NCI-H460 (cell line): Measurements from ENCODE around the gene GARIN5A. TPM values are rescaled to one million over a fixed set of nuclear protein-coding genes. Genes with fewer than 3 reads are reported as not detected.
"Not testable (repeated sequence)": the region's sequence is repeated elsewhere in the genome, so short reads cannot be mapped to it uniquely, and the experiment has no call there.

Experiments
- DNase-seq: peaks from one replicate; pipeline ENCODE4 v3.0.0-alpha.2; 2016; ENCODE audit warnings: low read depth; ENCODE audit errors: extremely low read depth
- total RNA-seq: library from RNA; depleted of rRNA; stranded (reverse); fragments of >200 nt; shearing (Covaris generic); gene quantifications from 2 replicates; pipeline ENCODE4 v1.2.3, GENCODE V29; 2014

The GARIN5A gene
- total RNA-seq, 1 experiment from 2014 or later, result 0.92 TPM

DNA sequence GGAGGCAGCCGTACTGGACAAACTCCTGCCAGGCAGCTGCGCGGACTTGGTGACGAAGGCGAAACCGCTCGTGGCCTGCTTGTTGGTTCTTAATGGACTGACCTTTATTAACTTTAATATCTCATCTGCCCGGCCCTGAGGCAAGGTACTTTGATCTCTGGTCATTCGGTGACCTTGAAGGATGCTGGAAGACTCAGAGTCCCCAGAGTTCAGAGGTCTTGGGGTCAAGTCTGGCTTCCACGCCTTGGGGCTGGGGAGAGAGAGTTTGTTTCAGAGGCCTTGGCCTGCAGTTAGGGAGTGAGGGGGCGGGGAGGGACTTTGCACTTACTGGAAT lies 10.0 kb downstream of the GARIN5A start:
- no peak for DNase-seq

DNA sequence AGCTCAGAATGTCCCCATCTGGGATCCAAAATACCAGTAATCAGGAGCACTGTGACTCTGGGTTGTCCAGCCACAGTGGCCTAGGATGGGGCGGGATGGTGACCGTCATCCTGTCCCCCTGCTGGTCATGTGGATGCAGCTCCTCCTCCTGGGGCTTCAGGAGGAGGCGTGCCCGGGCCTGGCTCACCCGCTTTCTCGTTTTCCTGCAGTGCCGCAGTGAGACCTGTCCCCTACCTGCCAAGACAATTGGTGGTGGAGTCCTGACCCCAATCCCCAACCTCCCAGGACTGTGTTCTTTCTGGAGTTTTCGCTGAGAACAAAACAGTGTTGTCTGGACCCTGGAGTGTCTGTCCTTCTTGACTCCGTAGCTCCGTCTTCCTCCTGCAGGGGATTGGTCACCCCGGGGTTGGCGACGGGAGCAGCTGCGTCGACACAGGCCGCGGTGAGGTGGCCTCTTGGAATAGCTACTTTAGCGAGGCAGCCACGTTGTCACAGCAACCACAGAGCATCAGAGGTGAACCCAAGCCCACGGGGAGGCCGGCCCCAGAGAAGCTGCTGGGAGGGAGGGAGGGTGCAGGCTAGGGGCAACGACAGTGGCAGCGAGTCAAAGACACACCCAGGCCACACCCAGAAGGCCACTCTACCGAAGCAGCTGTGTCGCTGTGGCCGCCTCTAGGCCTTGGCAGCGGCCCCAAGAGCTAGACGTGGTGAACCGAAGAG lies 10.5 kb downstream of the GARIN5A start:
- no peak for DNase-seq

DNA sequence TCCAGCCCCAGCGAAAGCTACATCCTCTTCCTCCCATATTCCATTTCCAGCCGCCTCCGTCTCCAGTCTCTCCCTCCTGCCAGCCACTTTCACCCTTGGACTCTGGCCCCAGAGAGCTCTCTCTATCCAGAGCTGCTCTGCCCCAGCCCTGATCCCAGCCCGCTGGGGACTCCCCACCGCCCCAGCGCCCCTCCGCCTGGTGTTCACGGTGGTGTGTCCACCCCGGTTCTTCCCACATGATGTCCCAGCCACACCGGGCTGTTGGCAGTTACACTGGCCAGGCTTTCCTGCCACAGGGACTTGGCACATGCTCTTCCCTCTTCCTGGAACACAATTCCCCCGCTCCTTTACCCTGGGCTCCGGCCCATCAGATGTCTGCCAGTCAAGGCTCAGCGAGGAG lies 11.6 kb downstream of the GARIN5A start:
- no peak for DNase-seq

DNA sequence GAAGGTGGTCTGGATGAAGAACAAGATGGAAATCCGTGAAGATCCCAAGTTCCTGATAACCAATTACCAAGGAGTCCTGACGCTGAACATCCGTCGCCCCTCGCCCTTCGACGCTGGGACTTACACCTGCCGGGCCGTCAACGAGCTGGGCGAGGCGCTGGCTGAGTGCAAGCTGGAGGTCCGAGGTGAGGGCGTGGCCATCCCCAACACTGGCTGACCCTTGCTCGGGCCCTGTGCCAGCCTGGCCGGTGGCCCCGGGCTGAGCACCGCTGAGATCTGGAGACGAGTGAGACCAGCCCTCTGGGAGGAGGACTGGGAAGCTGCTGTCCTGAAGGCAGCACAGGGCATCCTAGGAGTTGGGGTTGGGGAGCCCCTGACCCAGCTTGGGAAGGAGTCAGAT lies 12.3 kb downstream of the GARIN5A start:
- DNase-seq, result no peak

DNA sequence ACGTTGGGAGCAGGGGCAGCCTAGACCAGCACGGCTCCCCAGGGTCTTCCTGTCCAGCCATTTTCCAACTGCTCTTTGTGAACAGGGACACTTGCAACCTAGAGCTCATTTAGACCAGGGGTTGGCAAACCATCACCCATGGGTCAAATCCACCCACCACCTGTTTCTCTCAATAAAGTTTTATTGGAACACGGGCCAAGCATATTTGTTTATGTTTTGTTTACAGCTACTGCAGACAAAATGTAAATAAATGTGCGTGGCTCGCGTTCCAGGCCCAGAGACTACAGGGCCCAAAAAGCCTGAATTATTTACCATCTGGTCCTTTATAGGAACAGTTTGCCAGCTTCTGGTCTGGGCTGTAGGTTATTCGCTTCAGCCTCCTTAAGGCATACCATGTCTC lies 13.7 kb downstream of the GARIN5A start:
- DNase-seq, result no peak

DNA sequence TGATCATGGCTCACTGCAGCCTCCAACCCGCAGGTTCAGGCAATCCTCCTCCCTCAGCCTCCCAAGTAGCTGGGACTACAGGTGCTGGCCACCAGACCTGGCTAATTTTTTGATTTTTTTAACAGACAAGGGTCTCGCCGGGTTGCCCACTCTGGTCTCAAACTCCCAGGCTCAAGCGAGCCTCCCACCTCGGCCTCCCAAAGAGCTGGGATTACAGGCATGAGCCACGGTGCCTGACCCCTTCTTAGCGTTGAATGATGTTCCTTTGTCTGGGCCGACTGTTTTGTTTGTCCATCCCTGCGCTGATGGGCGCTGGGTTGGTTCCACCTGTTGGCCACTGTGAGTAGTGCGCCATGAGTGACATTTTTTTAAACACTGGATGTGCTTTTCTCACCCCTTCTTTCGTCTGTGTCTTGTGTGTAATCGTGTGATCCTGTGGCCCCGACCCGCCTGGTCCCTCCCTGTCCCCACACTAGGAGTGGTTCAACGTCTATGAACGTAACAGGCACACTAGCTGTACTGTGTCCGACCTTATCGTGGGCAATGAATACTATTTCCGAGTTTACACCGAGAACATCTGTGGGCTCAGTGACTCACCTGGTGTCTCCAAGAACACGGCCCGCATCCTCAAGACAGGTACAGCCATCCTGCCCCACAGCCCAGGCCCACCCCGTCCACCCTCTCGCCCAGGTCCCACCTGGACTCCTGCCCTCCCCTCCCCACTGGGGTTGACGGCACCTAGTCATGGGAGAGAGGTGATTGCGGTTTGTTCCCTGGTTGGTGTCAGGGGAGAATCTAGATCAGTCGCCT lies 15.4 kb downstream of the GARIN5A start:
- DNase-seq, result peak; percentile 54

DNA sequence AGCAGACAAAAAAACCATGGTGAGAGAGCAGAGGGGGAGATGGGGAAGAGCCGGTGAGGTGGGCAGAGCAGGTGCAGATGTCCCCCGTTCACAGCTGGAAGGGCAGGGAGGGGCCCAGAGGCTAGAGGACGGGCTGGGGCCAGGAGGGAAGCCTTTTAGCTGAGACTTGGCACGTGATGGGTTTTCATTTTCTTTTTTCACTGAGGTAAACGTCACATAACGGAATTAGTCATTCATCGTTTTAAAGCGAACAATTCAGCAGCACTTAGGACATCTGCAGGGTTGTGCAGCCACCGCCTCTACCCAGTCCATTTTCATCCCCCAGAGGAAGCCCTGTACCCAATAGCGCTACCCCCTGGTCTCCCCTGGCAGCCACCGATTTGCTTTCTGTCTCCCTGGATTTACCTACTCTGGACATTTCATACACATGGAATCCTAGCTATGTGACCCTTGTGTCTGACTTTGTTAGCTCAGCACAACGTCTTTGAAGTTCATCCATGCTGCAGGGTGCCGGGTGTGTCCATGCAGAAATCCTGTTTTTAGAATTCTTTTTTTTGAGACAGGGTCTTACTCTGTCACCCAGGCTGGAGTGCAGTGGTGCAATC lies 16.4 kb downstream of the GARIN5A start:
- DNase-seq, result no peak

DNA sequence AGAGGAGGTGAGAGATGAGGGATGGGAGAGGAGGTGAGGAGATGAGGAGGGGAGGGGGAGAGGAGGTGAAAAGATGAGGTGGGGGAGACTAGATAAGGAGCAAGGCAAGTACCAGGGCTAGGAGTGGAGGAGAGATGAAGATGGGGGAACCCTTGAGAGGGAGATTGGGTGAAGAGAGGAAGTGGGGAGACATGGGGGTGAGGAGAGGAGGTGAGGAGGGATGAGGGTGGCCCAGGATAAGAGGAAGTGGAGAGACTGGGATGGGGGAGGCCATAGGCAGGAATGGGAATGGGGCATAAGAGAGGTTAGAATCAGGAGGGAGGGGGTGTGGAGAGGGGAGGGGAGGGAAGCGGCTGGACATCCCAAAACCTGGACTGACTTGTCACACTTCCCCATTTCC lies 17.0 kb downstream of the GARIN5A start:
- no peak for DNase-seq

DNA sequence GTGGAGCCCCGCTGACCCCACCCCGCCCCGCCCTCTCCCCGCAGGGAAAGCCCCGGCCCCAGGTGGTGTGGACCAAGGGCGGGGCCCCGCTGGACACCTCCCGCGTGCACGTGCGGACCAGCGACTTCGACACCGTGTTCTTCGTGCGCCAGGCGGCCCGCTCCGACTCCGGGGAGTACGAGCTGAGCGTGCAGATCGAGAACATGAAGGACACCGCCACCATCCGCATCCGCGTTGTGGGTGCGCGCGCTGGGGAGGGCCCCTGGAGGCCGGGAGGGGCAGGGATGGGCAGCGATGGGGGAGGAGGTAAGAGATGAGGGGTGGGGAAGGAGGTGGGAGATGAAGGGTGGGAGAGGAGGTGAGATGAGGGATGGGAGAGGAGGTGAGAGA lies 17.6 kb downstream of the GARIN5A start:
- no peak for DNase-seq

DNA sequence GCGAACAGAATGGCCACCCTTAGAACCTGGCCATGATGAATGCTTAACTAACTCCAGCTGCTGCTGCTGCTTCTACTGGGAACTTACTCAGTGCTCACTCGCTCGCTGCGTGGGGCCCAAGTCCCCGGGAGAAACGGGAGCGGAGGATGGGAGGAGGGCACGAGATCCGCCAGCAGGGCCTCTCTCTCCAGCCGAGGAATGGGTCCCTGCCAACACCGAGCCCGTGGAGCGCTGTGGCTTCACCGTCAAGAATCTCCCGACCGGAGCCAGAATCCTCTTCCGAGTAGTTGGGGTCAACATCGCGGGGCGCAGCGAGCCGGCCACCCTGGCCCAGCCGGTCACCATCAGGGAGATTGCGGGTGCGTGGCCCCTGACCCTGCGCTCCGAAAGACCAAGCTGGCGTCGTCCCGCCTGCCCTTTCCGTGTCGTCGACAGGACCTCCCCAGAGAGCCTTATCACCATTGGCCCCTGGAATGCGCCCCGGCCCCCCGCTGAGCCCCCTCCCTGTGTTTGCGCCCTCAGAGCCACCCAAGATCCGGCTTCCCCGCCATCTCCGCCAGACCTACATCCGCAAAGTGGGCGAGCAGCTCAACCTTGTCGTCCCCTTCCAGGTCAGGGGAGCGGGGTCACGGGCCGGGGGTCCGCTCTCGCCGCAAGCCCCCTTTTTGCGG lies 18.1 kb downstream of the GARIN5A start:
- no peak for DNase-seq

DNA sequence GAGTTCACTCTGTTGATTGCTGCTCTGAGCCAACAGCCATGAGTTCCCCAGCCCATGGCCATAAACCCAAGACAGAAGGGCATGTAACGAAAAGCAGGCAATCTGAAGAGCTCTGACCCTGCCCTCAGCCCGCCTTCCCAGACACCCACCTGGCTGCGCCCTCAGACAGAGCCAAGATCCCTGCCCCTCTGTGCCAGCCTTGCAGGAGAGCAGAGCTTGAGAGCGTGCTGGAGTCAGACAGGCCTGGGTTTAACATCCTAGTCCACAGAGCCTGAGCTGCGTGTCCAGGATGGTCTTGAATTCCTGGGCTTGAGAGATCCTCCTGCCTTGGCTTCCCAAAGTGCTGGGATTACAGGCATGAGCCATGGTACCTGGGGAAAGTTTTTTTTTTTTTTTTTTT lies 19.3 kb downstream of the GARIN5A start:
- DNase-seq, result no peak

DNA sequence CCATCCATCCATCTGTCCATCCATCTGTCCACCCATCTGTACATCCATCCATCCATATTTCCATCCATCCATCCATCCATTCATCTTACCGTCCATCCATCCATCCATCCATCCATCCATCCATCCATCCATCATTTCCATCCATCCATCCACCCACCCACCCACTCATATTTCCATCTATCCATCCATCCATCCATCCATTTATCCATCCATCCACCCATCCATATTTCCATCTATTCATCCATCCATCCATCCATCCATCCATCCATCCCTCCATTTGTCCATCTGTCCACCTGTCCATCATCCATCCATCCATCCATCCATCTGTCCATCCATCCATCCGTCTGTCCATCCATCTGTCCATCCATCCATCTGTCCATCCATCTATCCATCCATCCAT lies 20.7 kb downstream of the GARIN5A start:
- no peak for DNase-seq

DNA sequence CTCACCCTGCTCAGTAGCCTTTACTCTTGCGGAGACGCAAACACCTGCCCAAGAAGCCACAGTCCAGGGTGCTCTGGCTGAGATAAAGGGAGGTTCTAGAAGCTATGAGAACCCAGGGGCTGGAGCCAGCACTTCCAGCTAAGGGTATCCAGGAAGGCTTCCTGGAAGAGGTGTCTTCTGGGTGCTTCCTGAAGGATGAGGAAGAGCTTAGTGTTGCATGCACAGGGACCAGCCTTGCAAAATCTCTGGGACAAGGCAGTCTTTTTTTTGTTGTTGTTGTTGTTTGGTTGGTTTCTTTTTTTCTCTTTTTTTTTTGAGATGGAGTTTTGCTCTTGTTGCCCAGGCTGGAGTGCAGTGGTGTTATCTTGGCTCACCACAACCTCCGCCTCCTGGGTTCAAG lies 23.4 kb downstream of the GARIN5A start:
- DNase-seq, result no peak

DNA sequence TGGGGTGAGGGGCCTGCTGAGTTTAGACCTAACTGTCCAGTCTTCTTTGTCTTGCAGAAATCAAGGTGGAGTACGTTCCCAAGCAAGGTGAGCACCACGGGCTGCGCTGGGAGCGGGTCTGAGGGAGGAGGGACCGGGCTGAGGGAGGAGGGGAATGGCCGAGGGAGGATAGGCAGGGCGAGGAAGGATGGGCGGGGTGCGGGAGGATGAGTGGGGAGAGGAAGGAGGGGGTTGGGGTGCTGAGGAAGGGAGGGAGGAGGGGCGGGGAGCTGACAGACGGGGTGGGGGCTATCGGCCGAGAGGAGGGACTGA lies 25.5 kb downstream of the GARIN5A start:
- no peak for DNase-seq

DNA sequence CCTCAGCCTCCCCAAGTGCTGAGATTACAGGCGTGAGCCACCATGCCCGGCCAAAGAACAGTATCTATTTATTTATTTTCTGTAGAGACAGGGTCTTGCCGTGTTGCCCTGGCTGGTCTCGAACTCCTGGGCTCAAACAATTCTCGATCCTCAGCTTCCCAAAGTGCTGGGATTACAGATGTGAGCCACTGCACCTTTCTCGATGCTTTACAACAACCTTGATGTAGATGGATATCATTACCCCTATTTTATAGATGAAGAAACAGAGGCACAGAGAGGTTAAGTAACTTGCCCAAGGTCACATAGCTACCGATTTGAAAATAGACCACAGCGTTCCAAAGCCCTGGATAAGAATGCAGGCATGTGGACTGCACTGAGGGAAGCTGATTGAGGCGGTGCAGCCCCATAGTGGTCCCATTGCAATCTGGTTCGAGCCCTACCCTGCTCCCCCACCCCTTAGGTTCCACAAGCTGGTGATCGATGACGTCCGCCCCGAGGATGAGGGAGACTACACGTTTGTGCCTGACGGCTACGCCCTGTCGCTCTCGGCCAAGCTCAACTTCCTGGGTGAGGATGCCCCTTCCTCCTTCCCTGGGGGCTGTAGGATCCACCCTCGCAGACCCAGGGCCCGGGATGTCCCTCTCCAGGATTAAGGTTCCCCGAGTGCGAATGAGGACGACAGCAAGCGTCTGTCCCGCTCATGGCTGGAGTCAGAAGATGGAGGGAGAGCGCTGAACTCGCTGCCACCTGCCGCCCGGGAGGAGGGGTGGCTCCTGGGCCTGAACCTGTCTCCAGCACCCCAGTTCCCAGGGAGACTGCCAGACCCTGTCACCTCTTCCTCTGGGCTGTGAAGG lies 26.1 kb downstream of the GARIN5A start:
- DNase-seq, result no peak

DNA sequence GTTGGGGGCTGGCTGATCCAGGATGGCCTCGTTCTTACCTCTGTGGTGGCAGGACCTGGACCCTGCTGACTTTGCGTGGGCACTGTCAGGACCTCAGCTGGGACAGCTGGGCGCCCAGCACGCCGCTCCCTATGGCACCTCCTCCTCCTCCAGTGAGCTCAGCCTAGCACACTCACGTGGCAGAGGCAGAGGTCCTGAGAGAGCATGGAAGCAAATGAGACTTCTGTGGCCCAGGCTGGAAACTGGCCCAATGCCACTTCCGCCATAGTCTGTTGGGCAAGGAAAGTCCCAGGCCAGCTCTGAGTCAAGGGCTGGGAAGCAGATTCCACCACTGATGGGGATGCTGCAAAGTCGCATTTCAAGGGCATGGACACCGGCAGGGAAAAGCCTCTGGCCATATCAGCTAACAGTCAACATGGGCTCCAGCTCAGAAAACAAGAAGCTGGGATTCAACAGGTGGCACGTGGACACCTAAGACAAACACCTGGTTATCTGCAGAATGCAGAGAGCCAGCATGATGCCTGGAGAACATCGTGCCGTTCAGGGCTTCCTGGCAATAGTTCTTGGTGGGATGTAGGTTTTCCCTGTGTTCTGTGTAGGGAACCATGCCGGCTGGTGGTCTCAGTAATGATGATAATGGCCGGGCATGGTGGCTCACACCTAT lies 27.3 kb downstream of the GARIN5A start:
- DNase-seq, result no peak

DNA sequence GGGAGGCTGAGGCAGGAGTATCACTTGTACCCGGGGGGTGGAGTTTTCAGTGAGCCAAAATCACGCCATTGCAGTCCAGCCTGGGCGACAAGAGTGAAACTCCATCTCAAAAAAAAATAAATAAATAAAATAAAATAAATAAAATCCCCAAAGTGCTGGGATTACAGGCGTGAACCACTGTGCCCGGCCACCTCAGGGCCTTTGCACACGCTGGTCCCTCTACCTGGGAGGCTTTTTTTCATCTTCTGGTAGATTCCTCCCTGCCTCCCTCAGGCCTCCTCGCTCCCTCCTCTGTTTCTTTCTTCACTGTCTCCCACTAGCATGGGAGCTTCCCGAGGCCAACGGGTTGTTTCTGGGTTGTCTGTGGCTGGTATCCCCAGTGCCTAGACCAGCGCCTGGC lies 28.9 kb downstream of the GARIN5A start:
- DNase-seq, result no peak

DNA sequence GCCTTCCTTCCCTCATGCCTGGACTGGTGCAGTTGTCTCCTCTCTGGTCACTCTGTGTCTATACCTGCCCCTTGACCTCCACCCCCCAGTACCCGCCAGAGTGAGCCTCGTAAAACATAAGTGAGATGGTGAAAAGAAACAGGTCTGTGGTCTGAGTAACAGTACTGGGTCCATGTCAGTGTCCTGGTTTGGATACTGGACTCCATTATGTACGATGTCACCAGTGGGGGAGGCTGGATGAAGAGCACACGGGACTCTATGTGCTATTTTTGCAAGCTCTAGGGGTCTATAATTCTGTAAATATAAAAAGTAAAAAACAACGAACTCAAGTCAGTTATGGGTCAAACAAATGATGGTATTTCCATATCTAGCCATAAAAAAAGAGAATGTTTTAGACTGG lies 29.6 kb downstream of the GARIN5A start:
- no peak for DNase-seq

DNA sequence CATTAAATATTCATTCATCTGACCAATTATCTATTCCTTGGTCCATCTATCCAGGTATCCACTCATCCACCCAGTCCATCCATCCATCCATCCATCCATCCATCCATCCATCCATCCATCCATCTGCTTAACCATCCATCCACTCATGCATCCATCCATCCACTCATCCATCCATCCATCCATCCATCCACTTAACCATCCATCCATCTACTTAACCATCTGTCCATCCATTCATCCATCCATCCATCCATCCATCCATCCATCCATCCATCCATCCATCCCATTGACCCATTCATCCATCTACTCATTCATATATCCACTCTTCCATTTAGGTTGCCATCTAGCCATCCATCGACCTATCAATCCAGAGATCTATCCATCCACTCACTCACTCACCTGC lies 32.6 kb downstream of the GARIN5A start:
- DNase-seq, result no peak

DNA sequence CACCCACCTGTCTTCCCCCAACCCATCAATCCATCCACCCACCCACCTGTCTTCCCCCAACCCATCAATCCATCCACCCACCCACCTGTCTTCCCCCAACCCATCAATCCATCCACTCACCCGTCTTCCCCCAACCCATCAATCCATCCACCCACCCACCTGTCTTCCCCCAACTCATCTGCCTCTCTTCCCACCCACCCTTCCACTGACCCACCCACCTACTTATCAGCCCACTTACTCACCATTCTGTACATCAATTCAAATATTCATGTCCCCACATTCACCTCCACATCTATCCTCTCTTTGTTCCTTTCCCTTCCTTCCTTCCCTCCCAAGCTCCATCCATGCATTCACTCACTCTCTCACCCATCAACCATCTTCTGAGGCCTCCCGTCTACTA lies 37.5 kb downstream of the GARIN5A start:
- not testable (repeated sequence) for DNase-seq
